Right lobe of liver (tissue), 6 donors: ENCODE data around the gene HOXA10. TPM values are rescaled to one million over a fixed set of nuclear protein-coding genes. Genes with fewer than 3 reads are reported as not detected.

Experiments
- ATAC-seq, 4 donors: fragments of 200-7000 bp; cut with Tn5 transposase; one replicate each; pipeline ENCODE4 v1.9.1; 2020; ENCODE audit warnings: mild to moderate bottlenecking in 4 of 4, moderate library complexity in 4 of 4
- DNase-seq, 3 donors: peaks; one replicate each; pipeline ENCODE4 v3.0.0-alpha.2; 2020
- H3K27ac ChIP-seq, 3 donors: fragments of 200-600 bp; one replicate each; pipeline ENCODE4 v1.8.0; 2022
- H3K27me3 ChIP-seq, 2 donors: fragments of 200-600 bp; one replicate each; pipeline ENCODE4 v1.8.0; 2022
- H3K36me3 ChIP-seq, 4 donors: fragments of 200-600 bp; sonication (generic) in 1 of 4; one replicate each; pipeline versions ENCODE4 v1.5.1 to v1.8.0; 2017 to 2022; ENCODE audit warnings: control low read depth in 1 of 4
- H3K4me1 ChIP-seq, 4 donors: fragments of 200-600 bp; sonication (generic) in 1 of 4; one replicate each; pipeline versions ENCODE4 v1.5.1 to v1.8.0; 2017 to 2022; ENCODE audit warnings: control low read depth in 1 of 4
- H3K4me3 ChIP-seq, 3 donors: fragments of 200-600 bp; one replicate each; pipeline ENCODE4 v1.8.0; 2022
- H3K9me3 ChIP-seq, 4 donors: fragments of 200-600 bp; sonication (generic) in 1 of 4; one replicate each; pipeline versions ENCODE4 v1.5.1 to v1.8.0; 2017 to 2022; ENCODE audit warnings: control low read depth in 1 of 4
- CTCF ChIP-seq, 4 donors: fragments of 200-600 bp in 3 of 4; fragments of 450-650 bp in 1 of 4; IDR thresholded peaks; one replicate each; pipeline versions ENCODE4 v1.5.1 to v1.8.0; 2016 to 2022; ENCODE audit warnings: antibody characterized with exemption in 4 of 4, mild to moderate bottlenecking in 2 of 4
- POLR2A ChIP-seq: fragments of 450-650 bp; IDR thresholded peaks from one replicate; pipeline ENCODE4 v1.6.1; 2017; ENCODE audit warnings: antibody characterized with exemption, mild to moderate bottlenecking
- WGBS: methylation state at CpG from one replicate; pipeline ENCODE4 v1.1.6; 2018; ENCODE audit warnings: low coverage, low lambda C conversion rate; ENCODE audit not compliant: insufficient coverage; ENCODE audit errors: missing lambda C conversion rate; 5-methylcytosine and 5-hydroxymethylcytosine counted together
- intact Hi-C, 2 donors: fragments of 100-400 bp; cut with DNase I; formaldehyde crosslinking; loops; one replicate each; pipeline versions ENCODE4 v1.11.2 to v1.14.1; 2022
- total RNA-seq, 6 experiments: library from RNA; depleted of rRNA in 2 of 6; stranded (reverse); fragments of >200 nt in 2 of 6; fragmentation: NEBNext Ultra II Directional in 3 of 6; extraction: Animal tissue kit (Norgen Biotek cat#: 25700) in 3 of 6; gene quantifications; one replicate each; pipeline versions ENCODE4 v1.1.0 to v1.2.4, GENCODE V29; 2016 to 2023
- donor health status: DM: no; HTN: yes; CAD: no.
- donor health status: DM: no; HTN: no; CAD: no.
- donor health status: DM: no; HTN: no; CAD: no.
- donor health status: DM: no; HTN: yes; CAD: no.
- donor health status: DM: no; HTN: yes; CAD: no.

HOXA10 gene
- total RNA-seq, 6 experiments from 2014 or later = not detected

- DNase-seq (peak in 1 of 3 donors; percentile 50), ATAC-seq (no peak)
- 6% methylated on average over 8 of the region's 8 CpGs for WGBS
- H3K9me3 ChIP-seq = no peaks in the 10 kb centered on the region
- H3K27me3 ChIP-seq = peaks cover 50 to 97% of the 10 kb centered on the region in 2 donors
- no peak for TF ChIP-seq POLR2A
- TF ChIP-seq CTCF (IDR thresholded peaks at IDR 0.05) = no peak
- H3K27ac ChIP-seq = no peak overlapping the region
- no peak overlapping the region for H3K4me3 ChIP-seq
- peaks cover 0 to 7% (median 0%) of the 10 kb centered on the region in 4 donors for H3K4me1 ChIP-seq
- H3K36me3 ChIP-seq = no peaks in the 10 kb centered on the region
- intact Hi-C loops = no loop called here
These were observed 2.8 kb downstream of the HOXA10 start for GRCh38 chr7:27171325-27171636.

GRCh38 chr7:27170426-27171324, 3.4 kb downstream of the HOXA10 start:
- DNase-seq (no peak), ATAC-seq (no peak)
- Histone ChIP-seq H3K27ac (no peak overlapping the region), H3K36me3 (no peaks in the 10 kb centered on the region), H3K4me1 (peaks cover 0 to 7% (median 0%) of the 10 kb centered on the region in 4 donors), H3K4me3 (no peak overlapping the region), H3K9me3 (no peaks in the 10 kb centered on the region), H3K27me3 (peaks cover 55 to 97% of the 10 kb centered on the region in 2 donors)
- TF ChIP-seq CTCF (IDR thresholded peaks at IDR 0.05) (no peak), POLR2A (no peak)
- WGBS = 12% methylated on average over 11 of the region's 11 CpGs
- intact Hi-C loops = no loop called here

- Histone ChIP-seq H3K9me3 (no peaks in the 10 kb centered on the region), H3K27ac (no peak overlapping the region), H3K4me3 (no peak overlapping the region), H3K4me1 (peaks cover 0 to 7% (median 0%) of the 10 kb centered on the region in 4 donors), H3K27me3 (peaks cover 54 to 97% of the 10 kb centered on the region in 2 donors), H3K36me3 (no peaks in the 10 kb centered on the region)
- intact Hi-C loops = loop anchor here in 1 of 2 donors (10.0 kb wide), 1 partner anchor 75 kb away; the partner anchor contains the start of gene HOXA1
- DNase-seq (peak in 1 of 3 donors; percentile 52), ATAC-seq (no peak)
- TF ChIP-seq POLR2A = no peak
- no peak for TF ChIP-seq CTCF (IDR thresholded peaks at IDR 0.05)
- WGBS = 8% methylated on average over 8 of the region's 46 CpGs
These were observed 4.3 kb downstream of the HOXA10 start for GRCh38 chr7:27169658-27170425.

- TF ChIP-seq POLR2A (no peak), CTCF (IDR thresholded peaks at IDR 0.05) (no peak)
- H3K27me3 ChIP-seq = peaks cover 41 to 97% of the 10 kb centered on the region in 2 donors
- DNase-seq = peak in 1 of 3 donors; percentile 47
- no peak overlapping the region for H3K27ac ChIP-seq
- no peaks in the 10 kb centered on the region for H3K9me3 ChIP-seq
- no peaks in the 10 kb centered on the region for H3K36me3 ChIP-seq
- ATAC-seq = no peak
- intact Hi-C loops = loop anchor here in 1 of 2 donors (10.0 kb wide), 1 partner anchor 74 kb away; the partner anchor contains the start of gene HOXA1
- WGBS = 5% methylated on average over 20 of the region's 25 CpGs
- H3K4me3 ChIP-seq = no peak overlapping the region
- peaks cover 0 to 5% (median 0%) of the 10 kb centered on the region in 4 donors for H3K4me1 ChIP-seq
These were observed 5.7 kb downstream of the HOXA10 start for GRCh38 chr7:27168265-27168947.
